Panc1 (cell line): ENCODE results near the gene TLE6.

Source experiments
- TF ChIP-seq, protein P1 (sequence below): fragments of 450-650 bp; IDR thresholded peaks from 2 replicates; pipeline ENCODE4 v1.5.1; 2017; ENCODE audit warnings: mild to moderate bottlenecking
- TF ChIP-seq, protein P2 (sequence below), 2 experiments: IDR thresholded peaks; 2 replicates each; pipeline ENCODE4 v1.6.1; 2011 to 2012; ENCODE audit warnings: low read depth in 2 of 2, control low read depth in 1 of 2, low read length in 1 of 2, mild to moderate bottlenecking in 1 of 2, moderate library complexity in 1 of 2; ENCODE audit not compliant: insufficient read depth in 1 of 2

DNA sequence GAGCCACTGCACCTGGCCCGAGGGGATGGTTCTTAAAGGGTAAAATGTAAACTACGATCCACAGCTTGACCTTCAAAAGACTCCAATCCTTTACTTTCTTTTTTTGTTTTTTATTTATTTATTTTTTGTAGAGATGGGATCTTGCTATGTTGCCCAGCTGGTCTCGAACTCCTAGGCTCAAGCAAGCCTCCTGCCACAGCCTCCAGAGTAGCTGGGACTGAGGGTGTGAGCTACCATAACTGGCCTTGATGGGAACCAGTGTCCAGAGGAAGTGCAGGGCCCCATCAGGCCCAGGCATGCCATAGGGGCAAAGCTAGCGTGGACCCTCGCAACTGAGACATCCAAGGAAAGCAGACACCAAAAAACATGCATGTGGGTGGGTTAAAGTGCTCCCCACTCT lies 14.2 kb upstream of the TLE6 start:
- TF ChIP-seq, protein P1, sequence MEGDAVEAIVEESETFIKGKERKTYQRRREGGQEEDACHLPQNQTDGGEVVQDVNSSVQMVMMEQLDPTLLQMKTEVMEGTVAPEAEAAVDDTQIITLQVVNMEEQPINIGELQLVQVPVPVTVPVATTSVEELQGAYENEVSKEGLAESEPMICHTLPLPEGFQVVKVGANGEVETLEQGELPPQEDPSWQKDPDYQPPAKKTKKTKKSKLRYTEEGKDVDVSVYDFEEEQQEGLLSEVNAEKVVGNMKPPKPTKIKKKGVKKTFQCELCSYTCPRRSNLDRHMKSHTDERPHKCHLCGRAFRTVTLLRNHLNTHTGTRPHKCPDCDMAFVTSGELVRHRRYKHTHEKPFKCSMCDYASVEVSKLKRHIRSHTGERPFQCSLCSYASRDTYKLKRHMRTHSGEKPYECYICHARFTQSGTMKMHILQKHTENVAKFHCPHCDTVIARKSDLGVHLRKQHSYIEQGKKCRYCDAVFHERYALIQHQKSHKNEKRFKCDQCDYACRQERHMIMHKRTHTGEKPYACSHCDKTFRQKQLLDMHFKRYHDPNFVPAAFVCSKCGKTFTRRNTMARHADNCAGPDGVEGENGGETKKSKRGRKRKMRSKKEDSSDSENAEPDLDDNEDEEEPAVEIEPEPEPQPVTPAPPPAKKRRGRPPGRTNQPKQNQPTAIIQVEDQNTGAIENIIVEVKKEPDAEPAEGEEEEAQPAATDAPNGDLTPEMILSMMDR, result no peak
- TF ChIP-seq, protein P2, sequence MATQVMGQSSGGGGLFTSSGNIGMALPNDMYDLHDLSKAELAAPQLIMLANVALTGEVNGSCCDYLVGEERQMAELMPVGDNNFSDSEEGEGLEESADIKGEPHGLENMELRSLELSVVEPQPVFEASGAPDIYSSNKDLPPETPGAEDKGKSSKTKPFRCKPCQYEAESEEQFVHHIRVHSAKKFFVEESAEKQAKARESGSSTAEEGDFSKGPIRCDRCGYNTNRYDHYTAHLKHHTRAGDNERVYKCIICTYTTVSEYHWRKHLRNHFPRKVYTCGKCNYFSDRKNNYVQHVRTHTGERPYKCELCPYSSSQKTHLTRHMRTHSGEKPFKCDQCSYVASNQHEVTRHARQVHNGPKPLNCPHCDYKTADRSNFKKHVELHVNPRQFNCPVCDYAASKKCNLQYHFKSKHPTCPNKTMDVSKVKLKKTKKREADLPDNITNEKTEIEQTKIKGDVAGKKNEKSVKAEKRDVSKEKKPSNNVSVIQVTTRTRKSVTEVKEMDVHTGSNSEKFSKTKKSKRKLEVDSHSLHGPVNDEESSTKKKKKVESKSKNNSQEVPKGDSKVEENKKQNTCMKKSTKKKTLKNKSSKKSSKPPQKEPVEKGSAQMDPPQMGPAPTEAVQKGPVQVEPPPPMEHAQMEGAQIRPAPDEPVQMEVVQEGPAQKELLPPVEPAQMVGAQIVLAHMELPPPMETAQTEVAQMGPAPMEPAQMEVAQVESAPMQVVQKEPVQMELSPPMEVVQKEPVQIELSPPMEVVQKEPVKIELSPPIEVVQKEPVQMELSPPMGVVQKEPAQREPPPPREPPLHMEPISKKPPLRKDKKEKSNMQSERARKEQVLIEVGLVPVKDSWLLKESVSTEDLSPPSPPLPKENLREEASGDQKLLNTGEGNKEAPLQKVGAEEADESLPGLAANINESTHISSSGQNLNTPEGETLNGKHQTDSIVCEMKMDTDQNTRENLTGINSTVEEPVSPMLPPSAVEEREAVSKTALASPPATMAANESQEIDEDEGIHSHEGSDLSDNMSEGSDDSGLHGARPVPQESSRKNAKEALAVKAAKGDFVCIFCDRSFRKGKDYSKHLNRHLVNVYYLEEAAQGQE (IDR thresholded peaks at IDR 0.05; ENCODE audit: insufficient read depth in 1 of 2, low read depth in 2 of 2, low read length in 1 of 2), result no peak
